Osteocyte (in vitro differentiated cells): Measurements from ENCODE around the gene CAAP1. TPM values are rescaled to one million over a fixed set of nuclear protein-coding genes. Genes with fewer than 3 reads are reported as not detected.

Experiments used
- DNase-seq: peaks from one replicate; pipeline ENCODE4 v3.0.0; 2021; ENCODE audit warnings: mixed read lengths; ENCODE audit not compliant: unreplicated experiment; ENCODE audit errors: extremely low spot score
- H3K27ac Mint-ChIP-seq: one replicate; pipeline ENCODE4 v1.8.0; 2021; ENCODE audit warnings: mild to moderate bottlenecking, mixed read lengths; ENCODE audit not compliant: unreplicated experiment
- H3K27me3 Mint-ChIP-seq: one replicate; pipeline ENCODE4 v1.8.0; 2021; ENCODE audit warnings: mixed read lengths; ENCODE audit not compliant: unreplicated experiment
- H3K36me3 Mint-ChIP-seq: one replicate; pipeline ENCODE4 v1.8.0; 2021; ENCODE audit warnings: mixed read lengths; ENCODE audit not compliant: unreplicated experiment
- H3K4me1 Mint-ChIP-seq: one replicate; pipeline ENCODE4 v1.8.0; 2021; ENCODE audit warnings: mixed read lengths; ENCODE audit not compliant: unreplicated experiment
- H3K4me3 Mint-ChIP-seq: one replicate; pipeline ENCODE4 v1.8.0; 2021; ENCODE audit warnings: mild to moderate bottlenecking, moderate library complexity, mixed read lengths; ENCODE audit not compliant: unreplicated experiment
- H3K9me3 Mint-ChIP-seq: one replicate; pipeline ENCODE4 v1.8.0; 2021; ENCODE audit warnings: mixed read lengths; ENCODE audit not compliant: unreplicated experiment
- CTCF ChIP-seq: fragments of 200-600 bp; sonication (generic); IDR thresholded peaks from 2 replicates; pipeline ENCODE4 v1.5.0; 2021; ENCODE audit warnings: antibody characterized with exemption, mild to moderate bottlenecking, moderate library complexity
- long read RNA-seq: library from polyadenylated mRNA; unstranded; transcript quantifications from one replicate; pipeline ENCODE4 v2.0.0, GENCODE V29; 2021
- total RNA-seq: library from RNA; stranded (reverse); gene quantifications from 2 replicates; pipeline ENCODE4 v1.2.1, GENCODE V29; 2021

Gene CAAP1
- total RNA-seq = 17.8 and 18.2 TPM in 2 replicates
- long read RNA-seq, transcript CAAP1-201 (6 exons, 2,791 nt) = major isoform, 47 of 56 reads
- long read RNA-seq, partial matches to known transcripts = 1 of 56 reads
- long read RNA-seq, other reads (novel, unspliced or antisense) = 7 of 56 reads

DNA sequence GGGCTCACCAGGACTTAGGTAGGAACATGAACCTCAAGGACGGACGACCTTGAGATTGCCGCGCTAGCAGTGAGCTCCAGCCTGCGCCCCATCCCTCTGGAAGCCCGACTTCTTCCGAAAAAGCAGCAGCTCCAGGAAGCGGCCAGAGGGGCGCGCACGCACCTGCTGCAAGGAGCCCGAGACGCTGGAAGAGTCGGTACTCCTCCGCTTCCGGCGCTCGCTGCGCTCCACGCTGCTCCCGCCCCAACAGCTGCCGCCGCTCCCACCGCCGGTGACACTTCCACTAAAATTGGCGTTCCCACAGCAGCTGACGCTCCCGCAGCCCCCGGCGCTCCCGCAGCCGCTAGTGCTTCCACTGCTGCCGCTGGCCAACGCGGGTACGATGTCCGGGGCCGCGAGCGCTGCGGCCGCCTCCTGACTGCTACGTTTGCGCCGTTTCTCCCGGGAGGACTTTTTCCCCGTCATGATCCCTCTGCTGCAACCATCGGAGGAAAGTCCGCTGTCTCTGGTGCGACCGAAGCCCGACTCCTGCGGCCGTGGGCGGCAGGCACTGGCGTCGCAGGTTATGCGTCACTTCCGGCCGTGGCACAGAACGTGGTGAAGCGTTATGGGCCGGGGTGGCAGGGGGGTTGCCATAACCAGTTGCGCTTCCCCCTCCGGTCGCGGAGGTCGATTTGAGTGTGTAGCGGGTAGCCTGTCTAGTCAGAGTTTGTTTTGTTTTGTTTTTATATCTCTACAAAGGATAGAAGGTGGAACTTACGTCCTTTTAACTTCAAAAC is at the start of gene CAAP1:
CAAP1 (minus strand) TSS at position 552 of the 779 bp plus-strand sequence; CDS start at position 465, 87 bp downstream.
- peak; percentile 96 for DNase-seq
- H3K4me1 Mint-ChIP-seq = peaks cover 31% of the 10 kb centered on the region
- TF ChIP-seq CTCF = peak; percentile 53
- H3K36me3 Mint-ChIP-seq = no peaks in the 10 kb centered on the region
- H3K27me3 Mint-ChIP-seq = no peaks in the 10 kb centered on the region
- peak within 1 kb of the TSS; percentile 99 for H3K4me3 Mint-ChIP-seq
- no peaks in the 10 kb centered on the region for H3K9me3 Mint-ChIP-seq
- H3K27ac Mint-ChIP-seq = peak within 1 kb of the TSS; percentile 100

GRCh38 chr9:26940779-26941178 is 48.2 kb upstream of the CAAP1 start:
- Mint-ChIP-seq H3K4me1 (peaks cover 42% of the 10 kb centered on the region), H3K36me3 (peaks cover 14% of the 10 kb centered on the region), H3K27me3 (no peaks in the 10 kb centered on the region), H3K4me3 (no peak overlapping the region), H3K9me3 (peaks cover 14% of the 10 kb centered on the region), H3K27ac (no peak overlapping the region)
- TF ChIP-seq CTCF = no peak
- no peak for DNase-seq

DNA sequence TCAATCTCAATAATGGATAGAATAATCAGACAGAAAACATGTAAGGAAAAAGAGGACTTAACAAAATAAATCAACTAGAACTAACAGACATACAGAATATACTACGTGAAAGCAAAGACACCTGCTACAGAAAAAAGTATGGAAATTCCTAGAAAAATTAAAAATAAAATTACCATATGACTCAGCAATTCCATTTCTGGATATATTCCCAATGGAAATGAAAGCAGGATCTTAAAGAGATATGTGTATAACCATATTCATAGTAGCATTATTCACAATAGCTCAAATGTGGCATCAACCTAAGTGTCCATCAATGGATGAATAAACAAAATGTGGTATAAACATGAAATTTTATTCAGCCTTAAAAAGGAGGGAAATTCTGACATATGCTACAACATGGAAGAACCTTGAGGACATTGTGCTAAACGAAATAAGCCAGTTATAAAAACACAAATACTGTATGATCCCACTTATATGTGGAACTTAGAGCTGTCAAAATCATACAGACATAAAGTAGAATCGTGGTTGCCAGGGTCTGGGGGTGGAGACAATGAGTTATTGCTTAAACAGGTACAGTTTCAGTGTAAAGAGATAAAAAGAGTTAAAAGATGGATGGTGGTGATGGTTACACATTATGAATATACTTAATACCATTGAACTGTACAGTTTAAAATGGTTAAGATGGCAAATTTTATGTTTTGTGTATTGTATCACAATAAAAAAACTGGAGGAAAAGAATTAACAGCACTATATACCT is 47.5 kb upstream of the CAAP1 start:
- Mint-ChIP-seq H3K36me3 (peaks cover 14% of the 10 kb centered on the region), H3K9me3 (peaks cover 14% of the 10 kb centered on the region), H3K4me1 (peaks cover 36% of the 10 kb centered on the region), H3K4me3 (no peak overlapping the region), H3K27me3 (no peaks in the 10 kb centered on the region), H3K27ac (peak overlapping the region; percentile 0)
- DNase-seq = no peak
- no peak for TF ChIP-seq CTCF

DNA sequence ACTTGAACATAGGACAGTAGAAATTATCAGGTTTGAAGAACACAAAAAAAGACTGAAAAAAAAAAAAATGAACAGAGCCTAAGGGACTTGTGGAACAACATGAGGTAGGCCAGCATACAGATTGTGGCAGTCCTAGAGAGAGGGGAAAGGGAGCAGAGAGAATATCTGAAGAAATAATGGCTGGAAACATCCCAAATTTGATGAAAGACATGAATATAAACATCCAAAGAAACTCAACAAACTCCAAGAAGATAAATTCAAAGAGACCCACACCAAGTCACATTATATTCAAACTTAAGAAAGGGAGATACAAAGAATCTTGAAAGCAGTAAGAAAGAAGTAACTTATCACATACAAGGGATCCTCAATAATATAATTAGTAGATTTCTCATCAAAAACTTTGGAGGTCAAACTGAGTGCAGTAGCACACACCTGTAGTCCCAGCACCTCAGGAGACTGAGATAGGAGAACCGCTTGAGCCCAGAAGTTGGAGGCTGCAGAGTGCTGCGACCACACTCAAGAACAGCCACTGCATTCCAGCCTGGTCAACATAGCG is 45.3 kb upstream of the CAAP1 start:
- Mint-ChIP-seq H3K9me3 (peaks cover 14% of the 10 kb centered on the region), H3K4me3 (no peak overlapping the region), H3K27ac (no peak overlapping the region), H3K4me1 (peaks cover 19% of the 10 kb centered on the region), H3K36me3 (peaks cover 11% of the 10 kb centered on the region), H3K27me3 (no peaks in the 10 kb centered on the region)
- no peak for TF ChIP-seq CTCF
- DNase-seq = no peak
